Measurements from ENCODE around the gene KIAA0513.
A peak's percentile ranks its signal among the peaks of the same experiment; 100 is the strongest.
"Not testable (repeated sequence)": the region's sequence is repeated elsewhere in the genome, so short reads cannot be mapped to it uniquely, and the experiment has no call there.

KIAA0513 gene

GRCh38 chr16:85018529-85019236 lies 8.9 kb upstream of the KIAA0513 start:
- Histone ChIP-seq H3K4me1 (ENCODE audit: control insufficient read depth, insufficient read depth, low read length) (peaks cover 16% of the 10 kb centered on the region), H3K4me3 (ENCODE audit: low read length) (no peak overlapping the region), H3K9ac (ENCODE audit: low read depth, low read length) (no peak overlapping the region), H3K9me3 (replicated peaks; ENCODE audit: low read length) (no peaks in the 10 kb centered on the region), H3K36me3 (ENCODE audit: insufficient read depth, low read length) (no peaks in the 10 kb centered on the region), H3K27me3 (ENCODE audit: control insufficient read depth, insufficient read depth, low read length) (peaks cover 15% of the 10 kb centered on the region), H3K4me2 (ENCODE audit: low read length) (no peak overlapping the region)

DNA sequence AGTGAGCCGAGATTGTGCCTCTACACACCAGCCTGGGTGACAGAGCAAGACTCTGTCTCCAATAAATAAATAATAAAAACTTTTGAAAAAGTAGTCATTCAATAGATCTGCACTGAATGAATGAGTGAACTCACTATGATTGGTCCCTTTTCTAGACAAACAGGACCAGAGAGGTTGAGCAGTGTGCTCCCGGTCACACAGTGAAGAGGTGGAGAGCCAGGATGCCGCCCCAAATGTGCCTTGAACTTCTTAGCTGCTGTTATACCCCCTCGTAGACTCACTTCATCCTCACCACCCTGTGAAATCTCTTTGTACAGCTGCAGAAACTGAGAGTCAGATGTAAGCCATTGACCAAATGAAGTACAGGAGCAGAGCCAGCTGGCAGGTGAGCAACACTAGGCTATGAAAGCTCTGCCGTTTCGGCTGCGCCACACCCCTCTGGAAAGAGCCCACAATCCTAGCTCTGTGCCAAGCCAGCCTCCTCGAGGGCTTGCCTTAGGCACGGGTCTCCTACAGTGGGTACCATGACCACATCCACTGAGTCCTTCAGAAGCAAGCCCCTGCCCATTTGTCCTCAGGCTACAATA lies 7.8 kb upstream of the KIAA0513 start:
- no peak overlapping the region for H3K4me3 ChIP-seq (ENCODE audit: low read length)
- no peaks in the 10 kb centered on the region for H3K36me3 ChIP-seq (ENCODE audit: insufficient read depth, low read length)
- peaks cover 15% of the 10 kb centered on the region for H3K27me3 ChIP-seq (ENCODE audit: control insufficient read depth, insufficient read depth, low read length)
- no peak overlapping the region for H3K9ac ChIP-seq (ENCODE audit: low read depth, low read length)
- no peak overlapping the region for H3K4me2 ChIP-seq (ENCODE audit: low read length)
- peaks cover 16% of the 10 kb centered on the region for H3K4me1 ChIP-seq (ENCODE audit: control insufficient read depth, insufficient read depth, low read length)
- H3K9me3 ChIP-seq (replicated peaks; ENCODE audit: low read length), result no peaks in the 10 kb centered on the region

- Histone ChIP-seq H3K4me3 (ENCODE audit: low read length) (no peak overlapping the region), H3K9me3 (replicated peaks; ENCODE audit: low read length) (no peaks in the 10 kb centered on the region), H3K36me3 (ENCODE audit: insufficient read depth, low read length) (no peaks in the 10 kb centered on the region), H3K9ac (ENCODE audit: low read depth, low read length) (no peak overlapping the region), H3K4me2 (ENCODE audit: low read length) (peak overlapping the region; percentile 28), H3K27me3 (ENCODE audit: control insufficient read depth, insufficient read depth, low read length) (no peaks in the 10 kb centered on the region), H3K4me1 (ENCODE audit: control insufficient read depth, insufficient read depth, low read length) (peaks cover 35% of the 10 kb centered on the region)
Observed at GRCh38 chr16:85025781-85026653, 1.6 kb upstream of the KIAA0513 start.

GRCh38 chr16:85026703-85027102 lies 892 bp upstream of the KIAA0513 start:
- Histone ChIP-seq H3K9ac (ENCODE audit: low read depth, low read length) (peak overlapping the region; percentile 88), H3K36me3 (ENCODE audit: insufficient read depth, low read length) (no peaks in the 10 kb centered on the region), H3K27me3 (ENCODE audit: control insufficient read depth, insufficient read depth, low read length) (no peaks in the 10 kb centered on the region), H3K4me2 (ENCODE audit: low read length) (peak overlapping the region; percentile 84), H3K9me3 (replicated peaks; ENCODE audit: low read length) (no peaks in the 10 kb centered on the region), H3K4me1 (ENCODE audit: control insufficient read depth, insufficient read depth, low read length) (peaks cover 35% of the 10 kb centered on the region), H3K4me3 (ENCODE audit: low read length) (peak overlapping the region; percentile 80)

GRCh38 chr16:85027958-85028684 lies 526 bp downstream of the KIAA0513 start:
- Histone ChIP-seq H3K9me3 (replicated peaks; ENCODE audit: low read length) (no peaks in the 10 kb centered on the region), H3K9ac (ENCODE audit: low read depth, low read length) (peak overlapping the region; percentile 88), H3K27me3 (ENCODE audit: control insufficient read depth, insufficient read depth, low read length) (no peaks in the 10 kb centered on the region), H3K36me3 (ENCODE audit: insufficient read depth, low read length) (no peaks in the 10 kb centered on the region), H3K4me2 (ENCODE audit: low read length) (peak overlapping the region; percentile 84), H3K4me3 (ENCODE audit: low read length) (peak overlapping the region; percentile 80), H3K4me1 (ENCODE audit: control insufficient read depth, insufficient read depth, low read length) (peaks cover 35% of the 10 kb centered on the region)

GRCh38 chr16:85028685-85029407 lies 1.3 kb downstream of the KIAA0513 start:
- Histone ChIP-seq H3K4me2 (ENCODE audit: low read length) (peak overlapping the region; percentile 84), H3K27me3 (ENCODE audit: control insufficient read depth, insufficient read depth, low read length) (no peaks in the 10 kb centered on the region), H3K4me1 (ENCODE audit: control insufficient read depth, insufficient read depth, low read length) (peaks cover 35% of the 10 kb centered on the region), H3K9ac (ENCODE audit: low read depth, low read length) (peak overlapping the region; percentile 88), H3K9me3 (replicated peaks; ENCODE audit: low read length) (no peaks in the 10 kb centered on the region), H3K36me3 (ENCODE audit: insufficient read depth, low read length) (no peaks in the 10 kb centered on the region), H3K4me3 (ENCODE audit: low read length) (peak overlapping the region; percentile 80)

GRCh38 chr16:85029408-85029784 lies 1.8 kb downstream of the KIAA0513 start:
- Histone ChIP-seq H3K27me3 (ENCODE audit: control insufficient read depth, insufficient read depth, low read length) (no peaks in the 10 kb centered on the region), H3K36me3 (ENCODE audit: insufficient read depth, low read length) (no peaks in the 10 kb centered on the region), H3K4me1 (ENCODE audit: control insufficient read depth, insufficient read depth, low read length) (peaks cover 35% of the 10 kb centered on the region), H3K9ac (ENCODE audit: low read depth, low read length) (no peak overlapping the region), H3K4me3 (ENCODE audit: low read length) (peak overlapping the region; percentile 80), H3K4me2 (ENCODE audit: low read length) (peak overlapping the region; percentile 84), H3K9me3 (replicated peaks; ENCODE audit: low read length) (no peaks in the 10 kb centered on the region)

DNA sequence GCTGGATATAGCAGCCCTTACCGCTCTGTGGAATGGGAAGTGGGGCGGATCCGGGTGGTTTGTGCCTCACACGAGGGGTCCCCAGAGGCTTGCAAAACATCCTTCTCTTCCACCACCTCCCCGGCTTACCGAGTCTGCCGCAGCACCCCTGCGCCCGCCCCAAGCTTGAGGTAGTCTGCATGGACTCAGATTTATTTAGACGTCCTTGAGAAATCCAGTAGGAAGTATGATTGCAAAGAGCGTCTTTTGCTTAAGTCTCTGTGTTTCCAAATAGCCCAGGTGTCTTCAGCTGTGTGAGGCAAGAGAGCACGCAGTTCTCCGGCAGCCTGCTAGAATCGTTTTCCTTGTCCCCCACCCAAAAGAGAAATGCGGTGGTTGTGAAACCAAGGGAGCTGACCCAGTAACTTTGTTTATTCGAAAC lies 2.4 kb downstream of the KIAA0513 start:
- H3K27me3 ChIP-seq (ENCODE audit: control insufficient read depth, insufficient read depth, low read length), result no peaks in the 10 kb centered on the region
- H3K4me3 ChIP-seq (ENCODE audit: low read length), result no peak overlapping the region
- no peaks in the 10 kb centered on the region for H3K9me3 ChIP-seq (replicated peaks; ENCODE audit: low read length)
- no peak overlapping the region for H3K9ac ChIP-seq (ENCODE audit: low read depth, low read length)
- H3K4me1 ChIP-seq (ENCODE audit: control insufficient read depth, insufficient read depth, low read length), result peaks cover 35% of the 10 kb centered on the region
- H3K36me3 ChIP-seq (ENCODE audit: insufficient read depth, low read length), result no peaks in the 10 kb centered on the region
- peak overlapping the region; percentile 84 for H3K4me2 ChIP-seq (ENCODE audit: low read length)

- Histone ChIP-seq H3K4me1 (ENCODE audit: control insufficient read depth, insufficient read depth, low read length) (peaks cover 26% of the 10 kb centered on the region), H3K36me3 (ENCODE audit: insufficient read depth, low read length) (no peaks in the 10 kb centered on the region), H3K4me3 (ENCODE audit: low read length) (no peak overlapping the region), H3K9ac (ENCODE audit: low read depth, low read length) (no peak overlapping the region), H3K27me3 (ENCODE audit: control insufficient read depth, insufficient read depth, low read length) (no peaks in the 10 kb centered on the region), H3K9me3 (replicated peaks; ENCODE audit: low read length) (no peaks in the 10 kb centered on the region), H3K4me2 (ENCODE audit: low read length) (no peak overlapping the region)
Observed at GRCh38 chr16:85031451-85031850, 3.9 kb downstream of the KIAA0513 start.

- not testable (repeated sequence) for H3K4me2 ChIP-seq (ENCODE audit: low read length); H3K9me3 ChIP-seq (replicated peaks; ENCODE audit: low read length); H3K36me3 ChIP-seq (ENCODE audit: insufficient read depth, low read length); H3K9ac ChIP-seq (ENCODE audit: low read depth, low read length); H3K4me3 ChIP-seq (ENCODE audit: low read length); H3K27me3 ChIP-seq (ENCODE audit: control insufficient read depth, insufficient read depth, low read length)
- peaks cover 21% of the 10 kb centered on the region for H3K4me1 ChIP-seq (ENCODE audit: control insufficient read depth, insufficient read depth, low read length)
Observed at GRCh38 chr16:85032187-85032586, 4.6 kb downstream of the KIAA0513 start.

Data from skeletal muscle satellite cell (primary cell).